ENCODE data around the gene PDIA5.
A peak's percentile ranks its signal among the peaks of the same experiment; 100 is the strongest.

The PDIA5 gene

DNA sequence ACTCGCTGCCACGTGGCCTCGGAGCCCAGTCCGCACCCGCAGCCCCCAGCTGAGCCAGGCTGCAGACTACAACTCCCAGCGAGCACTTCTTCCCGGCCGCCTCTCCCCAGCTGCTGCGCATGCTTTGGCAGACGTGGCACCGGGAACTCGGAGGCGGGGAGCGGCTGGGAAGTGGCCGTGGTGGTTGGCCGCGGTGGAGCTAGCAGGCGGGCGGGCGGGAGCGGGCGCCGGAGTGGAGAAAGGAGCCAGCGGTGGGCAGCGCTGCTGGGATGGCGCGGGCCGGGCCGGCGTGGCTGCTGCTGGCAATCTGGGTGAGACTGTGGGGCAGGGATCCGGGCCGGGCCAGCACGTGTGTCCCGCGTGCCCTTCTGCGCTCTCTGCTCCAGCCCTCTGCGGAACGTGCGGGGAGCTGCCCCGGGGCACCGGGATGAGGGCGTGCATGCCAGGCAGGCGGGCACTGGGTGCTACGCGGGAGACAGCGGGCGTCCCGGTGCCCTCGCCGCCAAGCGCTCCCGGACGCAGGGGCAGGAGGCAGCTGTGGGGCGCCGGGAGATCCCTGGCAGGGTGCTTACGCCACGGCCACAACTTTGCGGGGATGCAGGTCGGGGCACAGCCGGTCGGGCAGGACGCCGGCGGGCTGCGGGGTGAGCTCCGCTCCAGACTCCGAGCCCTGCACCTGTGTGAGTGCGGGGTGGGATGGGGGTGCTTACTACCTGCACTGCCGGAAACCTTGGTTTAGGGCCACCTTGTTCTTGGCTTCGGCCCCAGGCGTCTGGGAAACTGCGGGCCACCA, at the start of gene PDIA5:
Gene PDIA5, plus strand, starts transcription at position 130 of the 793 bp plus-strand sequence. Its CDS starts 140 bp downstream, at position 270.
- DNase-seq (ENCODE audit: low spot score in 2 of 2) (peak; percentile 53 to 69), ATAC-seq (peak; percentile 80)
- Mint-ChIP-seq H3K27ac (peak within 1 kb of the TSS; percentile 54), H3K4me3 (peak within 1 kb of the TSS; percentile 79), H3K9me3 (no peaks in the 10 kb centered on the region), H3K36me3 (no peaks in the 10 kb centered on the region), H3K4me1 (peaks cover 35% of the 10 kb centered on the region)

- H3K9me3 Mint-ChIP-seq = no peaks in the 10 kb centered on the region
- no peak overlapping the region for H3K4me3 Mint-ChIP-seq
- no peaks in the 10 kb centered on the region for H3K4me1 Mint-ChIP-seq
- no peaks in the 10 kb centered on the region for H3K36me3 Mint-ChIP-seq
- ATAC-seq (no peak), DNase-seq (ENCODE audit: low spot score in 2 of 2) (no peak)
- no peak overlapping the region for H3K27ac Mint-ChIP-seq
Measured at GRCh38 chr3:123018683-123019082, 48.1 kb upstream of the PDIA5 start.

- no peak overlapping the region for H3K4me3 Mint-ChIP-seq
- no peaks in the 10 kb centered on the region for H3K4me1 Mint-ChIP-seq
- H3K36me3 Mint-ChIP-seq = no peaks in the 10 kb centered on the region
- no peaks in the 10 kb centered on the region for H3K9me3 Mint-ChIP-seq
- no peak for ATAC-seq
- H3K27ac Mint-ChIP-seq = no peak overlapping the region
- no peak for DNase-seq (ENCODE audit: low spot score in 2 of 2)
Measured at GRCh38 chr3:123019161-123019560, 47.7 kb upstream of the PDIA5 start.

DNA sequence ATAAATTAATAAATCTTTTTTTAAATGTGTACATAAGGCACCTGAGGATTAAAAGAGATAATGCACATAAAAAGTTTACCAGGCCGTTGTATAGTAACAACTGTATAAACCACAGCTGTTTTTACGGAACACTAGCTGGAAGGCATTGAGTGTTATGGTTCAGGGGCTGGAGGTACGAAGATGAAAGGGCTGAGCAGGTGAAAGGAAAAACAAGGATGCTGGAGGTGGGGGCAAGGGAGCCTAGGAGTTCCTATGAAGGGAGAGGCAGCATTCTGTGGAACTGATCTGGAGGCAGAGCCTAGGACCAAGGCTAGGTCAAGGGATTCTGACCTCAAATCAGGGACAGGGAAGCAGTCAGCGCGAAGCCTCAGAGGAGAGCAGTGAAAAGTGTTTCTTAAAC, 47.2 kb upstream of the PDIA5 start:
- no peaks in the 10 kb centered on the region for H3K4me1 Mint-ChIP-seq
- H3K36me3 Mint-ChIP-seq = no peaks in the 10 kb centered on the region
- no peak overlapping the region for H3K27ac Mint-ChIP-seq
- H3K4me3 Mint-ChIP-seq = no peak overlapping the region
- no peak for ATAC-seq
- no peaks in the 10 kb centered on the region for H3K9me3 Mint-ChIP-seq
- DNase-seq (ENCODE audit: low spot score in 2 of 2) = no peak

GRCh38 chr3:123020709-123021108, 46.1 kb upstream of the PDIA5 start:
- no peaks in the 10 kb centered on the region for H3K36me3 Mint-ChIP-seq
- H3K27ac Mint-ChIP-seq = no peak overlapping the region
- ATAC-seq (no peak), DNase-seq (ENCODE audit: low spot score in 2 of 2) (no peak)
- H3K4me1 Mint-ChIP-seq = peaks cover 1% of the 10 kb centered on the region
- H3K9me3 Mint-ChIP-seq = no peaks in the 10 kb centered on the region
- no peak overlapping the region for H3K4me3 Mint-ChIP-seq

GRCh38 chr3:123021388-123021787, 45.4 kb upstream of the PDIA5 start:
- ATAC-seq = no peak
- H3K27ac Mint-ChIP-seq = no peak overlapping the region

GRCh38 chr3:123021996-123022510, 44.8 kb upstream of the PDIA5 start:
- DNase-seq (ENCODE audit: low spot score in 2 of 2) = no peak
- peaks cover 13% of the 10 kb centered on the region for H3K4me1 Mint-ChIP-seq
- no peak overlapping the region for H3K27ac Mint-ChIP-seq
- H3K4me3 Mint-ChIP-seq = no peak overlapping the region
- no peak for ATAC-seq
- no peaks in the 10 kb centered on the region for H3K36me3 Mint-ChIP-seq
- H3K9me3 Mint-ChIP-seq = no peaks in the 10 kb centered on the region

More at GRCh38 chr3:123021388-123021787, 45.4 kb upstream of the PDIA5 start:
- Mint-ChIP-seq H3K4me3 (no peak overlapping the region), H3K9me3 (no peaks in the 10 kb centered on the region), H3K36me3 (no peaks in the 10 kb centered on the region), H3K4me1 (peaks cover 7% of the 10 kb centered on the region)
- no peak for DNase-seq (ENCODE audit: low spot score in 2 of 2)

DNA sequence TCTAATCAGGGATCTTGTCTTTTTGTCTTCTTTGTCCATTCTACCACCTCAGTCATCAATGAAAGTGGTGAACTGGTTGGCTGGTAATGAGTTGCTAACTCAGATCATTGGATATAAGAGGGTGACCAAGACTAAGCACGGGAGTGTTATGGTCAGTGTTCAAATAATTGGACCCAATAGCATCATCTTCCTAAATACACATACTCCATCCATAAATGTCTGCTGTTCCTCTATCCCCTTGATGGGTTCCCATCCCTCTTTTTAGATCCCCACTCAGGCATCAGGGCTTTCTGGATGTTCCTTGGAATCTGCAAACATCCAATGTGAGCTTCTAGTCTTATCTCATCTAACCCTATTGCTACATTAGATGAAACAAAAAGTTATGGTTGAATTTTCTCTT, 42.8 kb upstream of the PDIA5 start:
- no peaks in the 10 kb centered on the region for H3K36me3 Mint-ChIP-seq
- DNase-seq (ENCODE audit: low spot score in 2 of 2) = no peak

DNA sequence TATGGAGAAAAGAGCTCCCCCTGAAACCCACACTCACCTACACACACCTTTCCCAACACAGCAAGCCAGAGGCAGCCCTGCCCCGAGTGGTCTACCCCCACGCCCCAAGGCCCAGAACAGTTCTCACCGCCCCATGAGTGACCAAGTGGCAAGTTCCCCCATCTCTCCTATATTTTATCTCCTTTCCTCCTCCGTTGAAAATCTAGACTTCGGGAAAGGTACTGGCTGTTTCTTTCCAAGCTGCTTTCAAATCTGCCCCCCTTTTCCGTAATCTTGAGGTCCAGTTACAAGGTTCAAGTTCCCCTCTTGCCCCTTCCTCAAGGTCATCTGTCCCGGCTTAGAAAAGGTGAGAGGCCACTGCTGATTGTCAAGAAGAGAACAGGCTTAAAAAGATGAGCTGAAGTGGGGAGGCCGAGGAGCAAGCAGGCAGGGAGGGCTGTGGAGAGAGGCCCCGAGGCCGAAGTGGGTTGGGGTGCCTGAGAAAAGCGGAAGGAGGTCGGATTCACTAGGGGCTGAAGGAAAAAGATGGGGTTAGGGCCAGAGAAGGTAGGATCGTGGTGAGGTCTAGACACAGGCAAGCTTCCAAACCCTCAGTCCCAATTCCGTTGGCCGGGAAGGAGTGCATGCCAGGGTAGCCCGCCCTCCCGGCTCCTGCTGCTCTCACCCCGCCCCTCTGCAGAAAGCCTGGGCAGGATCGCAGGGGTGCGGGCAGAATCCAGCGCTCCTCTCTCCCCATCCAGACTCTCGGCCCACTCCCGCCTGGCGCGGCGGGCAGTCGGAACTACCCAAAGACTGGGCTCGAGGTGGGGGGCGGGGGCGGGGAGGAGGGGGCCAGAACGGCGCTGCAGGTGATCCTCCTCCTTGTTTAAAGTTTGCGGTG, 40.9 kb upstream of the PDIA5 start:
- peaks cover 18% of the 10 kb centered on the region for H3K4me1 Mint-ChIP-seq
- H3K27ac Mint-ChIP-seq = no peak overlapping the region
- ATAC-seq = no peak
- H3K36me3 Mint-ChIP-seq = no peaks in the 10 kb centered on the region
- no peak for DNase-seq (ENCODE audit: low spot score in 2 of 2)
- H3K9me3 Mint-ChIP-seq = no peaks in the 10 kb centered on the region
- H3K4me3 Mint-ChIP-seq = peak overlapping the region; percentile 56

More for the DNA sequence above, 42.8 kb upstream of the PDIA5 start:
- Mint-ChIP-seq H3K4me3 (no peak overlapping the region), H3K9me3 (no peaks in the 10 kb centered on the region), H3K27ac (no peak overlapping the region), H3K4me1 (peaks cover 18% of the 10 kb centered on the region)
- ATAC-seq = no peak

DNA sequence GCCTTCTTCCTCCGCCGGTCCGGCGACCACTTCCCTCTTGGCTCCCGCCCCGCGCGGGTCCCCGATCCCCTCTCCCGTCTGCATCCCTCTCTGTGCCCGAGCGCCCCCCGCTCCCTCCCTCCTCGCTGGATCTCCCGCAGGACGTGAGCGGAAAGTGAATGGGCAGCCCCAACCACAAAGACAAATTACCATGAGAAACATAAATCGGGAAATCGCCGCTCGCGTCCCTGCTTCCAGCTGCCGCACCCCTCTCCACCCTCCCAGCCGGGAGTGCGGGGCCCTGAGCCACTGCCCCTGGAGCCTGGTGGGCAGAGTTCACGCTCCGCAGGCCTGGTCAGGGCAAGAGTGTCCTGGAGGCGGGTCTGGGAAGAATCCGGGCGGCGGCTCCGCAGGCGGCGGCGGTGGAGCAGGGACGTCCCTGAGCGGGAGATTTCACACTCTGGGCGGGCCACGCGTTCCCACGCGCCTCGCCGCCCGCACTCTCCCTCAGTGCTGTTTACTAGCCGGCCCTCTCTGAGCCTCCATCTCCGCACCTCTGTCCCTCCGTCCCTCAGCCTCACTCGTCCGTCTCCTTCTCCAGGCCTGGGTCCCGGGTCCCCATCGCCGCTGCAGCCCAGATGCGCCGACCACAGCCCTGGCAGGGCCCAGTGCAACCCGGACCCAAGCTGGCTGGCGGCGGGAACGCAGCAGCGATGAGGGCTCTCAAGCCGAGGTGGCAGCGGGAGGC, 40.1 kb upstream of the PDIA5 start:
- H3K9me3 Mint-ChIP-seq = no peaks in the 10 kb centered on the region
- H3K27ac Mint-ChIP-seq = no peak overlapping the region
- H3K36me3 Mint-ChIP-seq = no peaks in the 10 kb centered on the region
- peak overlapping the region; percentile 56 for H3K4me3 Mint-ChIP-seq
- ATAC-seq = peak; percentile 6
- peaks cover 18% of the 10 kb centered on the region for H3K4me1 Mint-ChIP-seq
- DNase-seq (ENCODE audit: low spot score in 2 of 2) = peak in 1 of 2 donors; percentile 3

DNA sequence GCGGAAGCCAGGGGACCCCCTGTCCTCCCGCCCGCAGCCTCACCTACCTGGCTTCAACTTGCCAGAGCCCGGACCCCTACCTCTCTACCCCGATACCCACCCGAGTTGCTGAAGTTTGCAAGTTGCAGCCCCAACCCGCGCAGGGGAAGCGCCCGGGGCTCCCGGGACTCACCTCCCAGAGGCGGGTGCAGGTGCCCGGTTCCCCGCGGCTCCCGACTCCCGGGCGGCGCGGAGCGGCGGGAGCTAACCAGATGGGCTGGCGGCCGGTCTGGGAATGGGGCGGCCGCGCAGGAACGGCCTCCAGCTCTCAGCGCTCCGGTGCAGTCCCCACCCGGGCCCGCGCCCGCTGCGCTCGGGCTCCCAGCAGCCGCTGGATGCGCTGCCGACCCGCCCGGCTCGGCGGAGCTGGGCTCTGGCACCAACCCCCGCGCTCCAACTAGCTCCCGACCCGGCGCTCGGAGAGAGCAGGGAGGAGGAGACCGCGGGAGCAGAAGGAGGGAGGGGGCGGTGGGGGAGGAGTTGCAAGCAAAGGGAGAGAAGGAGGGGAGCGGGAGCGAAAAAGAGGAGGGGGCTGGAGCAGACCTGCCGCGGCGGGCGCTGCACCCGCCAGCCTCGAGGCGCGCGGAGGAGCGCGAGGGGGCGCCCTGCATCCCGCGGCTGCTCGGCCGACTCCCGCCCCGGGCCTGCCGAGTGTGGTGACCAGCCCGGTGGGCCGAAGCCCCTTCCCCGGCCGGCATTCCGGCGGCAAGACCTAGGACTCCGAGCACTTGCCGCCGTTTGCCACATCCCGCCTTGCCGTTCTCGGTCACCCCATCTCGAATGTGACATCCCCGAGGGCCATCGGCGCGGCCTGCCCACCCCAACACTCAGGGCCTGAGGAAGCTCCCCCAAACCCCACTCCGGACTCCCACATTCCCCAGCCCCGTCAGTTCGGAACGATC, 39.3 kb upstream of the PDIA5 start, which contains the start of gene SEMA5B:
Gene SEMA5B, minus strand, starts transcription at position 472 of the 941 bp plus-strand sequence. CDS start 66,500 bp downstream, outside the sequence.
- peaks cover 18% of the 10 kb centered on the region for H3K4me1 Mint-ChIP-seq
- no peak within 1 kb of the TSS for H3K27ac Mint-ChIP-seq
- H3K9me3 Mint-ChIP-seq = no peaks in the 10 kb centered on the region
- no peaks in the 10 kb centered on the region for H3K36me3 Mint-ChIP-seq
- peak; percentile 16 to 68 for DNase-seq (ENCODE audit: low spot score in 2 of 2)
- H3K4me3 Mint-ChIP-seq = peak within 1 kb of the TSS; percentile 56
- peak; percentile 51 for ATAC-seq

- DNase-seq (ENCODE audit: low spot score in 2 of 2) (peak in 1 of 2 donors; percentile 9), ATAC-seq (peak; percentile 45)
- Mint-ChIP-seq H3K27ac (no peak overlapping the region), H3K9me3 (no peaks in the 10 kb centered on the region), H3K36me3 (no peaks in the 10 kb centered on the region), H3K4me3 (peak overlapping the region; percentile 56), H3K4me1 (peaks cover 18% of the 10 kb centered on the region)
Measured at GRCh38 chr3:123028233-123028828, 38.5 kb upstream of the PDIA5 start.

- H3K36me3 Mint-ChIP-seq = no peaks in the 10 kb centered on the region
- DNase-seq (ENCODE audit: low spot score in 2 of 2) (no peak), ATAC-seq (no peak)
- H3K4me3 Mint-ChIP-seq = no peak overlapping the region
- H3K4me1 Mint-ChIP-seq = peaks cover 14% of the 10 kb centered on the region
- H3K27ac Mint-ChIP-seq = no peak overlapping the region
- H3K9me3 Mint-ChIP-seq = no peaks in the 10 kb centered on the region
Measured at GRCh38 chr3:123031051-123031450, 35.8 kb upstream of the PDIA5 start.

DNA sequence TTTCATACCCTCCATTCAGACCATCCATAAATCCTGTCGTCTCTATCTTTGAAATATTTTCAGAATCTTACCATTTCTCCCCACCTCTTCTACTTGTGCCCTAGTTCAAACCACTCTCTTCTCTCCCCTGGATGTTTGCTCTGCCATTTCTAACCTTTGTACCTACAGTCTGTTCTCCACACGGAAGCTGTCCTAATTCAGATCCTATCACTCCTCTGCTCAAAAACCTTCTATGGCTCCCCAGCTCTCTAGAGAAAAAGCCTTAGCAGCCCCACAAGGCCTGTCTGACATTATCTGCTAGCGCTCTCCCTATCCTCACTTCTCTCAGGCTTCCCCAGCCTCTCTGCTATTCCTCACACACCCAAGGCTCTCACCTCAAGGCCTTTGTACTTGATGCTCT, 34.8 kb upstream of the PDIA5 start:
- peaks cover 5% of the 10 kb centered on the region for H3K4me1 Mint-ChIP-seq
- DNase-seq (ENCODE audit: low spot score in 2 of 2) (no peak), ATAC-seq (no peak)
- H3K9me3 Mint-ChIP-seq = no peaks in the 10 kb centered on the region
- no peak overlapping the region for H3K27ac Mint-ChIP-seq
- no peak overlapping the region for H3K4me3 Mint-ChIP-seq
- no peaks in the 10 kb centered on the region for H3K36me3 Mint-ChIP-seq

Measured in stimulated activated effector memory CD8-positive, alpha-beta T cell treated with anti-CD3 and anti-CD28 coated beads, Interleukin-12 subunit alpha, Interleukin-12 subunit beta, amount 100 ng/mL, for 72 hours (primary cell).